K562 (cell line): Measurements from ENCODE around the gene OCA2. TPM values are rescaled to one million over a fixed set of nuclear protein-coding genes. Genes with fewer than 3 reads are reported as not detected.

Experiments used
- ATF3 ChIP-seq, 2 experiments: fragments of 450-650 bp in 1 of 2; sonication (generic) in 1 of 2; formaldehyde crosslinking in 1 of 2; IDR thresholded peaks in 1 of 2; conservative IDR thresholded peaks in 1 of 2; 2 replicates each; pipeline versions ENCODE4 v1.6.1 to v1.8.1; 2016 to 2023; ENCODE audit warnings: mild to moderate bottlenecking in 2 of 2, moderate library complexity in 2 of 2, inconsistent platforms in 1 of 2, missing genetic modification reagents in 1 of 2
- EP400 ChIP-seq: fragments of 450-650 bp; IDR thresholded peaks from 2 replicates; pipeline ENCODE4 v1.6.1; 2017; ENCODE audit warnings: antibody characterized with exemption, mild to moderate bottlenecking, moderate library complexity
- JUN ChIP-seq, 2 experiments: sonication (generic) in 1 of 2; formaldehyde crosslinking in 1 of 2; IDR thresholded peaks; 2 replicates each; pipeline versions ENCODE4 v1.6.1 to v1.8.0; 2012 to 2022; ENCODE audit warnings: borderline replicate concordance in 2 of 2, mild to moderate bottlenecking in 2 of 2, improper control_type of control experiment in 1 of 2, low read depth in 1 of 2, low read length in 1 of 2, missing genetic modification reagents in 1 of 2
- NBN ChIP-seq: fragments of 450-650 bp; IDR thresholded peaks from 2 replicates; pipeline ENCODE4 v1.6.1; 2016; ENCODE audit warnings: low read depth, mild to moderate bottlenecking
- NFYB ChIP-seq: IDR thresholded peaks from 2 replicates; pipeline ENCODE4 v1.6.1; 2011; ENCODE audit warnings: mild to moderate bottlenecking, moderate library complexity; ENCODE audit not compliant: insufficient read length; ENCODE audit errors: extremely low read depth
- TAL1 ChIP-seq: fragments of 450-650 bp; IDR thresholded peaks from 2 replicates; pipeline ENCODE4 v1.6.1; 2016; ENCODE audit warnings: mild to moderate bottlenecking
- ZBTB12 ChIP-seq: fragments of 250-450 bp; sonication (Bioruptor Pico); IDR thresholded peaks from 2 replicates; pipeline ENCODE4 v1.4.0; 2020
- ZNF280B ChIP-seq: fragments of 250-450 bp; sonication (Bioruptor Pico); IDR thresholded peaks from 2 replicates; pipeline ENCODE4 v1.5.1; 2021; ENCODE audit warnings: mild to moderate bottlenecking
- ZNF785 ChIP-seq: fragments of 250-450 bp; sonication (Bioruptor Pico); IDR thresholded peaks from 2 replicates; pipeline ENCODE4 v1.4.0; 2020; ENCODE audit warnings: mild to moderate bottlenecking
- polyA plus RNA-seq, 8 experiments: library from polyadenylated mRNA; depleted of rRNA in 4 of 8; stranded (reverse) in 5 of 8; unstranded in 3 of 8; fragments of >200 nt; fragmentation: Nextera tagmentation in 2 of 8; fragmentation: Illumina TruSeq in 1 of 8; extraction: Ambion mirVana in 2 of 8; extraction: Trizol in 1 of 8; gene quantifications; 2 replicates each; pipeline versions ENCODE4 v1.2.1 to v1.2.3, GENCODE V29; 2011 to 2014; ENCODE audit warnings: inconsistent platforms in 1 of 8, missing spikeins in 1 of 8
- total RNA-seq, 7 experiments: library from RNA; depleted of rRNA in 6 of 7; stranded (reverse); fragments of >200 nt in 6 of 7; fragmentation: Illumina TruSeq in 2 of 7; extraction: Trizol in 2 of 7; gene quantifications; 2 replicates each; pipeline versions ENCODE4 v1.2.1 to v1.2.3, GENCODE V29; 2011 to 2021; ENCODE audit warnings: low replicate concordance in 1 of 7
- TF ChIP-seq, protein P1 (sequence below): fragments of 250-450 bp; sonication (Bioruptor Pico); IDR thresholded peaks from 2 replicates; pipeline ENCODE4 v1.5.0; 2020; ENCODE audit warnings: mild to moderate bottlenecking, borderline replicate concordance
- TF ChIP-seq, protein P2 (sequence below): fragments of 200-800 bp; sonication (Bioruptor generic); IDR thresholded peaks from 2 replicates; pipeline ENCODE4 v1.6.1; 2017; ENCODE audit warnings: missing genetic modification characterization, missing compliant biosample characterization

OCA2 gene
- total and polyA plus RNA-seq, 9 of the 15 experiments (the other 6 are each of a cell fraction or from before 2014, with no cell fraction given) = 0.07 to 0.59 (median 0.17) TPM; not detected in 1

GRCh38 chr15:28098766-28099554 lies at the start of gene OCA2 (continued):
- no peak for TF ChIP-seq NFYB
- 0 out of 2 replicates have a peak, but pooled peaks have one; percentile 49 for TF ChIP-seq NBN
- TF ChIP-seq JUN (IDR thresholded peaks at IDR 0.05; ENCODE audit: borderline replicate concordance, low read depth, low read length) = no peak
- TF ChIP-seq JUN (CRISPR knock-in tag; IDR thresholded peaks at IDR 0.05; ENCODE audit: borderline replicate concordance) = peak; percentile 55; the same call in 1 of the 2 replicates
- no peak for TF ChIP-seq ATF3 (IDR thresholded peaks at IDR 0.05)
- TF ChIP-seq ATF3 (CRISPR knock-in tag; conservative IDR thresholded peaks at IDR 0.05) = no peak
- TF ChIP-seq, protein P1, sequence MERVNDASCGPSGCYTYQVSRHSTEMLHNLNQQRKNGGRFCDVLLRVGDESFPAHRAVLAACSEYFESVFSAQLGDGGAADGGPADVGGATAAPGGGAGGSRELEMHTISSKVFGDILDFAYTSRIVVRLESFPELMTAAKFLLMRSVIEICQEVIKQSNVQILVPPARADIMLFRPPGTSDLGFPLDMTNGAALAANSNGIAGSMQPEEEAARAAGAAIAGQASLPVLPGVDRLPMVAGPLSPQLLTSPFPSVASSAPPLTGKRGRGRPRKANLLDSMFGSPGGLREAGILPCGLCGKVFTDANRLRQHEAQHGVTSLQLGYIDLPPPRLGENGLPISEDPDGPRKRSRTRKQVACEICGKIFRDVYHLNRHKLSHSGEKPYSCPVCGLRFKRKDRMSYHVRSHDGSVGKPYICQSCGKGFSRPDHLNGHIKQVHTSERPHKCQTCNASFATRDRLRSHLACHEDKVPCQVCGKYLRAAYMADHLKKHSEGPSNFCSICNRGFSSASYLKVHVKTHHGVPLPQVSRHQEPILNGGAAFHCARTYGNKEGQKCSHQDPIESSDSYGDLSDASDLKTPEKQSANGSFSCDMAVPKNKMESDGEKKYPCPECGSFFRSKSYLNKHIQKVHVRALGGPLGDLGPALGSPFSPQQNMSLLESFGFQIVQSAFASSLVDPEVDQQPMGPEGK (CRISPR knock-in tag) = no peak
- TF ChIP-seq TAL1 = no peak
- peak; percentile 62 for TF ChIP-seq EP400
- no peak for TF ChIP-seq ZNF785 (CRISPR knock-in tag)
- no peak for TF ChIP-seq ZBTB12 (CRISPR knock-in tag)
- TF ChIP-seq, protein P2, sequence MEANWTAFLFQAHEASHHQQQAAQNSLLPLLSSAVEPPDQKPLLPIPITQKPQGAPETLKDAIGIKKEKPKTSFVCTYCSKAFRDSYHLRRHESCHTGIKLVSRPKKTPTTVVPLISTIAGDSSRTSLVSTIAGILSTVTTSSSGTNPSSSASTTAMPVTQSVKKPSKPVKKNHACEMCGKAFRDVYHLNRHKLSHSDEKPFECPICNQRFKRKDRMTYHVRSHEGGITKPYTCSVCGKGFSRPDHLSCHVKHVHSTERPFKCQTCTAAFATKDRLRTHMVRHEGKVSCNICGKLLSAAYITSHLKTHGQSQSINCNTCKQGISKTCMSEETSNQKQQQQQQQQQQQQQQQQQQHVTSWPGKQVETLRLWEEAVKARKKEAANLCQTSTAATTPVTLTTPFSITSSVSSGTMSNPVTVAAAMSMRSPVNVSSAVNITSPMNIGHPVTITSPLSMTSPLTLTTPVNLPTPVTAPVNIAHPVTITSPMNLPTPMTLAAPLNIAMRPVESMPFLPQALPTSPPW = peak; percentile 33
- TF ChIP-seq ZNF280B (CRISPR knock-in tag) = no peak
